ENCODE results near the gene G6PD. TPM values are rescaled to one million over a fixed set of nuclear protein-coding genes. Genes with fewer than 3 reads are reported as not detected.

Gene G6PD
- total and polyA plus RNA-seq, 2 donors (not counting 3 experiments of a cell fraction or from before 2014, with no cell fraction given): 155 to 159 TPM

DNA sequence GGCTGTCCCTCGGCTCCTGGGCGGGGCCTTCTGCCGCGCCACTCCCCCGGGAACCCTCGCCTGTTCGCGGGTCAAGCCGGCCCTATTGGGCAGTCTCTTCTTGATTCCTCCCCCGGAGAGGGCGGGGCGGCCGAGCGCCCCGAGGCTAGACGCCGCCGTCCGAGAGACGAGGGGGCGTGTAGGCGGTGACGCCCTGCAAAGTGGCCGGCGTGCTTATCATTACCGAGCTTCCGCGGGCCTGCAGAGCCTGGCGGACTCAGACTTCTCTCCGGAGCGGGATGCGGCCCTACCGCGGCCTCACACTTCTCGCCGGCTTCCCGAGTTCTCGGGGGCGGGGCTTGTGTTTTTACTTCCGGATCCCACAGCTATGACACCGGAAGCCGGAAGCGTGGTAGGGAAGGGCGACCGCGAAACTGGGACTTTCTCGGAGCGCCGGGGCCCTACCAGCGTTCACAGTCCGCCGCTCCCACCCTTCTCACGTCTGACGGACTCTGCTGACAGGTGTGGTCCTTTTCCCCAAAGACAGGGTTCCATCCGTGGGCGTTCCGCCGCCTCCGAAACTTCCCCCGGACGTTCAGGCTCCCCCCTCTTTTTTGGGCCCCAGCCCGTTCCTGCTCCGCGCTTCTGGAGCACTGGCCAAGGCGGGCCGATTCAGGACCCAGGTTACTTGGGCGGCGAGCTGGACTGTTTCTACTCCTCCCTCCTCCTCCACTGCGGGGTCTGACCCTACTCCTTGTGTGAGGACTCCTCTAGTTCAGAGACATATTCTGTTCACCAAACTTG lies 790 bp upstream of the G6PD start, which contains the start of gene IKBKG:
IKBKG (plus strand) TSS at position 376 of the 783 bp plus-strand sequence. CDS start 4,383 bp downstream, outside the sequence.
- H4K20me1 ChIP-seq (replicated peaks; ENCODE audit: control insufficient read depth, extremely low read depth, insufficient read depth, low read length): no peaks in the 10 kb centered on the region
- peaks cover 17% of the 10 kb centered on the region for H3K4me1 ChIP-seq (ENCODE audit: control insufficient read depth, extremely low read depth, insufficient read depth, low read length)
- FAIRE-seq (peak; percentile 96), DNase-seq (ENCODE audit: low read depth, low spot score) (peak; percentile 91)
- peaks cover 58% of the 10 kb centered on the region for H3K79me2 ChIP-seq (ENCODE audit: control insufficient read depth, insufficient read depth, low read length)
- dilution Hi-C loops (cut with MboI; ENCODE audit: extremely low pct_ligation_motif_present, low sequenced_read_pairs): no loop called here
- peak within 1 kb of the TSS; percentile 83 for H3K4me2 ChIP-seq (ENCODE audit: insufficient read depth, low read length)
- H3K27ac ChIP-seq (ENCODE audit: insufficient read depth, low read depth, low read length): peak within 1 kb of the TSS; percentile 85
- intact Hi-C loops (cut with micrococcal nuclease): no loop called here
- peak within 1 kb of the TSS; percentile 93 for H3K9ac ChIP-seq (replicated peaks; ENCODE audit: extremely low read depth, insufficient read depth, low read length)
- peak within 1 kb of the TSS; percentile 42 for H2AFZ ChIP-seq (ENCODE audit: low read depth, low read length)
- no peaks in the 10 kb centered on the region for H3K36me3 ChIP-seq (ENCODE audit: control insufficient read depth in 2 of 2, extremely low read depth in 1 of 2, insufficient read depth in 2 of 2, low read length in 2 of 2)
- no peaks in the 10 kb centered on the region for H3K27me3 ChIP-seq (ENCODE audit: control insufficient read depth in 2 of 2, insufficient read depth in 2 of 2, low read length in 2 of 2)
- POLR2A ChIA-PET: interaction anchor here (0.6 kb wide), 1 partner anchor 176 kb away, joined by 6 read pairs; no protein-coding TSS in a partner anchor
- TSS peak; percentile 58 for BruUV-seq (replicated peaks)
- TF ChIP-seq MAX (IDR thresholded peaks at IDR 0.05; ENCODE audit: insufficient read depth, insufficient read length) (no peak), POLR2AphosphoS5 (IDR thresholded peaks at IDR 0.05; ENCODE audit: insufficient read depth, low read depth, low read length) (peak; percentile 55)
- CTCF ChIA-PET: interaction anchor here (0.8 kb wide), 1 partner anchor 20 kb away, joined by 3 read pairs; no protein-coding TSS in a partner anchor
- peak within 1 kb of the TSS; percentile 66 to 92 (median 68) for H3K4me3 ChIP-seq (replicated peaks in 1 of 3; ENCODE audit: insufficient read depth in 1 of 3, low read depth in 1 of 3, low read length in 3 of 3)
- H3K9me1 ChIP-seq (replicated peaks; ENCODE audit: control insufficient read depth, extremely low read depth, insufficient read depth, low read length): no peaks in the 10 kb centered on the region
- no peaks in the 10 kb centered on the region for H3K9me3 ChIP-seq (replicated peaks; ENCODE audit: control insufficient read depth, insufficient read depth, low read length)

- ChIA-PET CTCF (no interaction called here), POLR2A (no interaction called here)
- no peaks in the 10 kb centered on the region for H4K20me1 ChIP-seq (replicated peaks; ENCODE audit: control insufficient read depth, extremely low read depth, insufficient read depth, low read length)
- H3K36me3 ChIP-seq (ENCODE audit: control insufficient read depth in 2 of 2, extremely low read depth in 1 of 2, insufficient read depth in 2 of 2, low read length in 2 of 2): no peaks in the 10 kb centered on the region
- no peaks in the 10 kb centered on the region for H3K27me3 ChIP-seq (ENCODE audit: control insufficient read depth in 2 of 2, insufficient read depth in 2 of 2, low read length in 2 of 2)
- no peak overlapping the region for H3K27ac ChIP-seq (ENCODE audit: insufficient read depth, low read depth, low read length)
- H3K9me3 ChIP-seq (replicated peaks; ENCODE audit: control insufficient read depth, insufficient read depth, low read length): no peaks in the 10 kb centered on the region
- no peaks in the 10 kb centered on the region for H3K9me1 ChIP-seq (replicated peaks; ENCODE audit: control insufficient read depth, extremely low read depth, insufficient read depth, low read length)
- dilution Hi-C loops (cut with MboI; ENCODE audit: extremely low pct_ligation_motif_present, low sequenced_read_pairs): no loop called here
- no TSS peak for BruUV-seq (replicated peaks)
- no peak for TF ChIP-seq MYC (IDR thresholded peaks at IDR 0.05; ENCODE audit: low read depth, low read length)
- TF ChIP-seq FOS (IDR thresholded peaks at IDR 0.05; ENCODE audit: borderline replicate concordance, insufficient read depth, low read length): no peak
- TF ChIP-seq POLR2A (IDR thresholded peaks at IDR 0.05; ENCODE audit: low read depth, low read length): no peak
- no peak for TF ChIP-seq EZH2 (IDR thresholded peaks at IDR 0.05; ENCODE audit: borderline replicate concordance, low read depth, low read length, severe bottlenecking)
- no peak for TF ChIP-seq POLR2AphosphoS5 (IDR thresholded peaks at IDR 0.05; ENCODE audit: insufficient read depth, low read depth, low read length)
- no peak for TF ChIP-seq MAX (IDR thresholded peaks at IDR 0.05; ENCODE audit: insufficient read depth, insufficient read length)
- no peak for TF ChIP-seq JUN (IDR thresholded peaks at IDR 0.05; ENCODE audit: borderline replicate concordance, insufficient read depth, insufficient read length, low read depth)
- no peak for TF ChIP-seq GATA2 (IDR thresholded peaks at IDR 0.05; ENCODE audit: insufficient read depth, insufficient read length, low read depth, low read length)
- no peak for TF ChIP-seq CTCF (IDR thresholded peaks at IDR 0.05; ENCODE audit: extremely low read depth in 1 of 2, insufficient read depth in 1 of 2, low read depth in 1 of 2, low read length in 2 of 2)
- H3K4me1 ChIP-seq (ENCODE audit: control insufficient read depth, extremely low read depth, insufficient read depth, low read length): peaks cover 31% of the 10 kb centered on the region
- H3K9ac ChIP-seq (replicated peaks; ENCODE audit: extremely low read depth, insufficient read depth, low read length): no peak overlapping the region
- DNase-seq (ENCODE audit: low read depth, low spot score): no peak
- peak overlapping the region in 1 of 3 experiments; percentile 78 for H3K4me3 ChIP-seq (replicated peaks in 1 of 3; ENCODE audit: insufficient read depth in 1 of 3, low read depth in 1 of 3, low read length in 3 of 3)
- H3K4me2 ChIP-seq (ENCODE audit: insufficient read depth, low read length): peak overlapping the region; percentile 83
- H3K79me2 ChIP-seq (ENCODE audit: control insufficient read depth, insufficient read depth, low read length): peaks cover 65% of the 10 kb centered on the region
- H2AFZ ChIP-seq (ENCODE audit: low read depth, low read length): no peak overlapping the region
- intact Hi-C loops (cut with micrococcal nuclease): no loop called here
- FAIRE-seq: no peak
Observed at GRCh38 chrX:154545673-154546274, 872 bp downstream of the G6PD start.
